Occipital lobe (tissue), 2 donors: Measurements from ENCODE around the gene GPR37L1. TPM values are rescaled to one million over a fixed set of nuclear protein-coding genes. Genes with fewer than 3 reads are reported as not detected.
A peak's percentile ranks its signal among the peaks of the same experiment; 100 is the strongest.
"Not testable (repeated sequence)": the region's sequence is repeated elsewhere in the genome, so short reads cannot be mapped to it uniquely, and the experiment has no call there.

Experiments used
- DNase-seq: peaks from one replicate; lab custom pipeline; 2025; lab: John Stamatoyannopoulos, UW
- total RNA-seq: library from RNA; depleted of rRNA; stranded (reverse); fragments of >200 nt; gene quantifications from one replicate; pipeline ENCODE4 v1.2.3, GENCODE V29; 2014

Gene GPR37L1
- total RNA-seq, 1 donor from 2014 or later, result 1.1 TPM

- peak; percentile 76 for DNase-seq
These were observed 10.3 kb downstream of the GPR37L1 start for GRCh38 chr1:202133001-202133400.

GRCh38 chr1:202133496-202133895 is 10.8 kb downstream of the GPR37L1 start:
- DNase-seq, result no peak

- DNase-seq, result no peak
These were observed 11.3 kb downstream of the GPR37L1 start for GRCh38 chr1:202133989-202134388.

GRCh38 chr1:202134645-202135172 is 12.0 kb downstream of the GPR37L1 start:
- DNase-seq, result no peak

GRCh38 chr1:202135221-202135721 is 12.6 kb downstream of the GPR37L1 start:
- peak; percentile 63 for DNase-seq

- DNase-seq, result no peak
These were observed 18.1 kb downstream of the GPR37L1 start for GRCh38 chr1:202140833-202141232.

- DNase-seq, result not testable (repeated sequence)
These were observed 18.8 kb downstream of the GPR37L1 start for GRCh38 chr1:202141468-202141867.

- DNase-seq, result no peak
These were observed 20.5 kb downstream of the GPR37L1 start for GRCh38 chr1:202143011-202143767.

- no peak for DNase-seq
These were observed 21.2 kb downstream of the GPR37L1 start for GRCh38 chr1:202143768-202144401.

- peak; percentile 39 for DNase-seq
These were observed 21.8 kb downstream of the GPR37L1 start, which contains the start of gene ARL8A for GRCh38 chr1:202144402-202145067. ARL8A (minus strand) TSS chr1:202144737; CDS start chr1:202144572, 165 bp downstream.

- DNase-seq, result no peak
These were observed 22.5 kb downstream of the GPR37L1 start for GRCh38 chr1:202145068-202145743.

- DNase-seq, result not testable (repeated sequence)
These were observed 23.0 kb downstream of the GPR37L1 start for GRCh38 chr1:202145744-202146140.

GRCh38 chr1:202146279-202146678 is 23.6 kb downstream of the GPR37L1 start:
- no peak for DNase-seq

GRCh38 chr1:202146993-202147392 is 24.3 kb downstream of the GPR37L1 start:
- DNase-seq, result no peak

GRCh38 chr1:202148391-202148790 is 25.7 kb downstream of the GPR37L1 start:
- DNase-seq, result no peak

- no peak for DNase-seq
These were observed 26.8 kb downstream of the GPR37L1 start for GRCh38 chr1:202149566-202149965.

- no peak for DNase-seq
These were observed 27.5 kb downstream of the GPR37L1 start for GRCh38 chr1:202150187-202150586.

GRCh38 chr1:202150602-202151001 is 27.9 kb downstream of the GPR37L1 start:
- DNase-seq, result no peak

- DNase-seq, result no peak
These were observed 28.3 kb downstream of the GPR37L1 start for GRCh38 chr1:202151045-202151444.

GRCh38 chr1:202152399-202152798 is 29.7 kb downstream of the GPR37L1 start:
- no peak for DNase-seq

GRCh38 chr1:202153284-202153683 is 30.6 kb downstream of the GPR37L1 start:
- DNase-seq, result no peak
